ENCODE results near the gene ST6GAL1.

The ST6GAL1 gene

GRCh38 chr3:186917512-186918312 is 12.6 kb upstream of the ST6GAL1 start:
- no peak for DNase-seq

- no peak for DNase-seq
Measured at GRCh38 chr3:186920301-186920700, 10.0 kb upstream of the ST6GAL1 start.

GRCh38 chr3:186920796-186921195 is 9.5 kb upstream of the ST6GAL1 start:
- no peak for DNase-seq

GRCh38 chr3:186921578-186921977 is 8.7 kb upstream of the ST6GAL1 start:
- no peak for DNase-seq

- DNase-seq, result no peak
Measured at GRCh38 chr3:186922224-186922623, 8.1 kb upstream of the ST6GAL1 start.

GRCh38 chr3:186922790-186923189 is 7.5 kb upstream of the ST6GAL1 start:
- no peak for DNase-seq

GRCh38 chr3:186923241-186923640 is 7.1 kb upstream of the ST6GAL1 start:
- DNase-seq, result no peak

- no peak for DNase-seq
Measured at GRCh38 chr3:186925826-186926225, 4.5 kb upstream of the ST6GAL1 start.

GRCh38 chr3:186929186-186929585 is 1.1 kb upstream of the ST6GAL1 start:
- no peak for DNase-seq

- no peak for DNase-seq
Measured at GRCh38 chr3:186929685-186930084, 641 bp upstream of the ST6GAL1 start.

GRCh38 chr3:186930641-186931531 is 560 bp downstream of the ST6GAL1 start:
- DNase-seq, result peak; percentile 70

GRCh38 chr3:186931532-186932280 is 1.4 kb downstream of the ST6GAL1 start:
- peak; percentile 82 for DNase-seq

- peak; percentile 30 for DNase-seq
Measured at GRCh38 chr3:186932281-186933181, 2.2 kb downstream of the ST6GAL1 start.

- no peak for DNase-seq
Measured at GRCh38 chr3:186933816-186934215, 3.5 kb downstream of the ST6GAL1 start.

- DNase-seq, result no peak
Measured at GRCh38 chr3:186935133-186935532, 4.8 kb downstream of the ST6GAL1 start.

- no peak for DNase-seq
Measured at GRCh38 chr3:186937017-186937875, 6.9 kb downstream of the ST6GAL1 start.

GRCh38 chr3:186938716-186939115 is 8.4 kb downstream of the ST6GAL1 start:
- DNase-seq, result no peak

GRCh38 chr3:186939536-186939935 is 9.2 kb downstream of the ST6GAL1 start:
- no peak for DNase-seq

- DNase-seq, result no peak
Measured at GRCh38 chr3:186940967-186941366, 10.6 kb downstream of the ST6GAL1 start.

GRCh38 chr3:186942168-186942567 is 11.8 kb downstream of the ST6GAL1 start:
- DNase-seq, result no peak

GRCh38 chr3:186945255-186945823 is 15.0 kb downstream of the ST6GAL1 start:
- no peak for DNase-seq

Data from activated naive CD4-positive, alpha-beta T cell treated with Interleukin-2 at 50 U/mL for 16 hours (primary cell).